HG03439 (cell line): ENCODE data around the gene RACGAP1.

ENCODE experiments used
- ATAC-seq: cut with Tn5 transposase; IDR thresholded peaks from one replicate; pipeline ENCODE4 v1.9.1; 2021; ENCODE audit warnings: mild to moderate bottlenecking, moderate library complexity; ENCODE audit not compliant: unreplicated experiment

Gene RACGAP1

DNA sequence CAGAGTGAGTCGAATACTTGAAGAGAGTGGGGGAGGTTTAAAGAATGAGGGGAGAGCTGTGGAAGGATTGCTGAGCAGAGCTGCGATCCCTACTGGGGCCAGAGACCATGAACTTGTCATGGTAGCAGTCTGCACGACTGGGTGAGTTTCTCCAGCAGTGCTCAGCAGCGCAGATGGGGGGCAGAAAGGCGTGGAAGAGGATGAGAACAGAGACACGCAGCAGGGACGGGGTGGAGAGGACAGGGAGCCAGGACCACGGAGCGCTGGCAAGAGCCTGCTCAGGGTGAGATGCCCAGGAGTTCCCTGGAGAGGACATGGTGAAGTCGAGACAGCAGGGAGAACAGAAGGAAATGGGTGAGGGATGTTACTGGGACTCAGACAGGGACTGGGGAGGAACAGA, 54.6 kb downstream of the RACGAP1 start:
- no peak for ATAC-seq

- ATAC-seq: no peak
Observed at GRCh38 chr12:49969651-49970429, 55.5 kb downstream of the RACGAP1 start.

- no peak for ATAC-seq
Observed at GRCh38 chr12:49969027-49969426, 56.3 kb downstream of the RACGAP1 start.

DNA sequence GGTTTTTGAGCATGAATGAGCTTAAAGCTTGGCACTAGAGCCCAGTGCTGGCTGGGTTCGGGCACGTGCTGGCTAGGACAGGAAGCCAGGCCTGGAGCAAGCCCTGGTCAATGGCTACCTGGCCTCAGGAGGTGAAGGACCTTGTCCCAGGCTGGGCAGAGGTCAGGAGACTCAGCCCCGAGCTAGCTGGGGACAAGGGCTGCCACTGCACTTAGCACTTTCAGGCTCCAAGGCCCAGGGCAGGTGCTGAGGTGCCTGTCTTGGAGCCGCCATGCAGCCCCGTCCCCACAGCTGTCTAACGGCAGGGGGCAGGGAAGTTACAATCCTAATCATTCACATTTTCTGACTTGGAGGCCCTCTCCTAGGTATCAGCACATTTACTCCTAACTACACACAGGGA, 56.8 kb downstream of the RACGAP1 start:
- no peak for ATAC-seq

GRCh38 chr12:49967777-49968250, 57.5 kb downstream of the RACGAP1 start:
- no peak for ATAC-seq

GRCh38 chr12:49967042-49967776, 58.1 kb downstream of the RACGAP1 start:
- ATAC-seq: peak; percentile 60

DNA sequence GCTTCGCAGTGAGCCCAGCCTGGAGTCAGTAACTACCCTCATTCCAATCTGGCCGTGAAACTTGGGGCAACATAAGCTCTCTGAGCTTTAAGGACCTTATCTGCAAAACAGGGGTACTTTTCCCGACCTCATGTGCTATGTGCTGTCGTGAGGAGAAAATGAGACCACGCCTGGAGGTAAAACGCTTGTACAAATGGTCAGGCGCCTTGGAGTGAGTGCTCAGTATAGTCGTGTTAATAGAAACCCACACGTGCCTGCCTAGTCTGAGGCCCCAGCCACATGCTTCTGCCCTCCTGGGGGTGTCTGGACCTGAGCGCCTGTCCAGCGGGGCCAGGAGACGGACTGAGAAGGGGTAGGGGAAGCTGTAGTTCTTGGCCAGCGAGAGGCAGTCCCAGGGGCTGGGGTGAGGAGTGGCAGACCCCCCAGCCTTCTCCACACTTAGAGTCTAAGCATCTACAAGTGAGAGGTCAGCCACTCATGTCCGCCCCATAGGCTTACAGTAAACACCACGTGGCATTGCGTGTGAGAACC, 58.7 kb downstream of the RACGAP1 start:
- ATAC-seq: no peak

- no peak for ATAC-seq
Observed at GRCh38 chr12:49965836-49966235, 59.5 kb downstream of the RACGAP1 start.

GRCh38 chr12:49964849-49965624, 60.3 kb downstream of the RACGAP1 start:
- no peak for ATAC-seq

DNA sequence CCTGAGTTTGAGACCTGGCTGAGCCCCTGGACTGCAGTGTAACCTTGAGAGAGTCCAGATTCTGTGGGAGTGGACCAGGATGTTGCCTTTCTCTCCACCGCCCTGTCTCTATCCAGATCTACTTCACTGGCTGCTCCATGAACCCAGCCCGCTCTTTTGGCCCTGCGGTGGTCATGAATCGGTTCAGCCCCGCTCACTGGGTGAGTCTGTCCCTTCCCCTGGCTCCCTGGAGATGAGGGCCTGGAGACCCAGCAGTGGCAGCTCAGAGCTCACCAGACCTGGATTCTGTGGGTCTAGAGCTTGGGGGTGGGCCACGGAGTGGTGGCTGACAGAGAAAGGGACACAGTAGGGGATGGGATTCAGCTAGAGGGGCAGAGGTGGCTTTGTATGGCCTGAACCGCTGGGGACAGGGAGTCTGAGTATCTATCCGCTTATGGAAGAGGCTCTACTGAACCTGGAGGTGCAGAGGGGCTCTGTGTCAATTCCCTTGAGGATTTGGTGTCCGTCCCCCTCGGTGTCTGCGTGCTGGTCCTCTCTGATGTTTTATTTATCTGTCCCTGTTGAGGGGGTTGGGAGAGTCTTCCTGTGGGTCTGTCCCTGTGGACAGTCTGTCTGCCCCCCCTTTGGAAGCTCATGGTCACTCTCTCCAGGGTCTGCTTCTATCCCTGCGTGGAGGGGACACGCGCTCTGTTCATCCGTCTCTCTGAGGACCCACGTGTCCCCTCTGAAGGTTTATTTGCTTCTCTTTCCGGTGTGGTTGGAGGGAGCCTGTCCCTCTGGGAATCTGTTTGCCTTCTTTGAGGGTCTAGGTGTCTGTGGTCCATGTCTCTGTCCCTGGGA, 61.1 kb downstream of the RACGAP1 start:
- no peak for ATAC-seq

DNA sequence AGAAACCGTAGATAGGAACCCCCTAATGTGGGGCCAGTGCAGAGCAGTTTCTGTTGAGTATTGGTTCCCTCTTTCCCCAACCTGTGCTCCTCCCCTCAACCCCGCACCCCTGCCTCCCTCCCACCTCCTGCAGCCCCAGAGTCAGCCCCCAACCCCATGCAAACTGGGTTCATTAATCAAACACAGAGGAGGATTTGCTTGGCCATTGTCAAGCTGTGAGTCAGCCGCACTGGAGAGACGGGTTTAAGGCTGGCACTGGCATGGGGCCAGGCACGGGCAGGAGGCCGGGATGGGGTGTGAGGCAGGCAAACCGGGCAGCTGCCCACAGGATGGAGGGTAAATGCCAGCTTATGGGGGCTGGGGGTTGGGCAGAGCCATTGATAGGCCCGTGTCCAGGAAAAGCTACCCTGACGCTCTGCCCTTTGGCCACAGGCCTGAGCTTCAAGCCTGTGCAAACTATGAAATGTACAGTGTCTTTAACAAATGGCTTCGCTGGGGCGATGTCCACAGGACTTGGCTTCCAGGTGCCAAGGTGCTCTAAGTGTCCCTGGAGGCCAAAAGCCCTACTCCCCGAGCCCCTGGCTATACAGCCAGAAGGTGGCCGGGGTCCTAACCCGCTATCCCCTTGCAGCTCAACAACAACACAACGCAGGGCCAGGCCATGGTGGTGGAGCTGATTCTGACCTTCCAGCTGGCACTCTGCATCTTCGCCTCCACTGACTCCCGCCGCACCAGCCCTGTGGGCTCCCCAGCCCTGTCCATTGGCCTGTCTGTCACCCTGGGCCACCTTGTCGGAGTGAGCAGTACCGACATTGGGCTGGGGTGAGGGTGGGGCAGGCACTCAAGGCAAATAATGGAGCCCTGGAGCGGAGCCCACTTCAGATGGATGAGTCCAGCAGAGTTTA, 62.2 kb downstream of the RACGAP1 start:
- ATAC-seq: no peak

- ATAC-seq: no peak
Observed at GRCh38 chr12:49961993-49962764, 63.1 kb downstream of the RACGAP1 start.

GRCh38 chr12:49961111-49961922, 64.0 kb downstream of the RACGAP1 start, which contains the start of gene AQP5:
Gene AQP5, plus strand, starts transcription at chr12:49961872. Its CDS starts 146 bp downstream, at chr12:49962018.
- no peak for ATAC-seq

DNA sequence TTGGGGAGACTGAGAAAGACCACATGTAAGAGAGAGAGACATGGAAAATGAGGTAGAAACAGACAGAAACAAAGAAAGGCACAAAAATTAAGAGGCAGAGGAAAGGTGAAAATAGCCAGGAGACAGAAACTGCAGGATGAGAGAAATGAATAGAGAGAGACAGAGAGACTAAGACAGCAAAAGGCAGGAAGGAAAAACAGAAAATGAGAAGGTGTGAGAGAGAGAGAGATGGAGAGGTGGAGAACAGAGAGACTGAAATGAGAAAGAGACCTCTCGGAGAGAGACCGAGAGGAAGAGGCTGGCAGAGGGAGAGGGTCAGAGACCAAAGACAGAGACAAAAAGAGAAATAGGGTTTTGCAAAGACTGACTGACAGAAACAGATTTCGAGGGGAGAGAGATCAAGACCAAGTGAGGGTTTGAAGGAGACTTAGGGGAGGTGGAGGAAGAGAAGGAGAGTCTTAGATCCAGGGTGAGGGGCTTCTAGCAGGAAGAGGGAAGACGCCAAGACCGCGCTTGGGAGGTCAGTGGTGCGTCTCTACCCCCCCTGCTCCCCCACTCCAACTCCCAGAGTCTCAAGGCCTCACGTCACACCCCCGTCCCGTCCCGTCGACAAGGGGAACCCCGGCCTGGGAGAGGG, 64.7 kb downstream of the RACGAP1 start:
- ATAC-seq: no peak

DNA sequence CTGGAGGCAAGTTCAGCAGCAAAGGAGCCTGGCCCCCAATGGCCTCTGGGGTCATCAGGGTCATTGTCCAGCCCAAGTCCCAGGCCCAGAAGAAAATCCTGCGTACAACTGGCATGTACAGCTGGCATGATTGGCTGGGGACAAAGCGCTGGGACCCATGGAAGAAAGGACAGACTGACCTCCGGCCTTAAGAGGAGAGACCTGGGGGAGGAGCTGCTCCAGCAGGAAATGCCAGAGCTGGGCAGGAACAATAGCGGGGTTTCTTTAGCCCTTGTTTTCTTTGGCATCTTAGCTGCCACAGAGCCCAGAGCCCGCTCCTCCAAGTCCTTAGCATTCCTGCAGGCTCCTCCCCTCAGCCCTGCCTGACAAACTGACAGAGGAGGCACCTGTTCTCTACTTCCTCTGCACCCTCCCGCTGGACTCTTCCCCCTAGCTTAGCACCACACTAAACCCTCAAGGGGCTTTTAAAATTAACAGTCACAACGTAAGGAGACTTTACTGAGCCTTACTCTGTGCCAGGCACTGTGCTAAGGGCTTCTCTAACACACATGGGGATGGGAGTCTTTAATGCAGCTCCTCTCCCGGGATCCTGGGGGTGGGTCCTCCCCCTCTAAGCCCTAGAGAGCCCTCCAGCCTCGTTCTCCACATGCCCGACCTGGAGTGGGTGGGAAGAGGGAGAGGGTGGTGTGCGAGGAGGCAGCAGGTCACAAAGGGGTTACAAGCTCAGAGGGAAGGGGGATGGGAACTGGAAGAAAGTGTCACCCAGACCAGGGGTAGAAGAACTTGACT, 65.4 kb downstream of the RACGAP1 start:
- ATAC-seq: no peak

- no peak for ATAC-seq
Observed at GRCh38 chr12:49957570-49957967, 67.7 kb downstream of the RACGAP1 start.
